SK-N-SH (cell line): ENCODE data around the gene STARD10.

Experiments
- CHD2 ChIP-seq: fragments of 150-350 bp; IDR thresholded peaks from 2 replicates; pipeline ENCODE4 v1.6.1; 2018; ENCODE audit warnings: low read length; ENCODE audit not compliant: partially characterized antibody
- ELF1 ChIP-seq: IDR thresholded peaks from 2 replicates; pipeline ENCODE4 v1.4.0; 2012
- EP300 ChIP-seq, 2 experiments: IDR thresholded peaks; 2 replicates each; pipeline versions ENCODE4 v1.4.0 to v1.6.1; 2012; ENCODE audit warnings: borderline replicate concordance in 1 of 2, low read depth in 1 of 2, low read length in 1 of 2
- FOXM1 ChIP-seq: IDR thresholded peaks from 2 replicates; pipeline ENCODE4 v1.4.0; 2012; ENCODE audit warnings: low read depth, mild to moderate bottlenecking
- YY1 ChIP-seq: IDR thresholded peaks from 2 replicates; pipeline ENCODE4 v1.4.0; 2012; ENCODE audit warnings: low read depth, mild to moderate bottlenecking
- TF ChIP-seq, protein P1 (sequence below): fragments of 200-600 bp; sonication (generic); IDR thresholded peaks from 2 replicates; pipeline ENCODE4 v1.6.1; 2017; ENCODE audit warnings: antibody characterized with exemption, mild to moderate bottlenecking, moderate library complexity
- TF ChIP-seq, protein P2 (sequence below): fragments of 150-350 bp; IDR thresholded peaks from 2 replicates; pipeline ENCODE4 v1.6.1; 2017; ENCODE audit warnings: antibody characterized with exemption, low read length, low read depth, borderline replicate concordance

DNA sequence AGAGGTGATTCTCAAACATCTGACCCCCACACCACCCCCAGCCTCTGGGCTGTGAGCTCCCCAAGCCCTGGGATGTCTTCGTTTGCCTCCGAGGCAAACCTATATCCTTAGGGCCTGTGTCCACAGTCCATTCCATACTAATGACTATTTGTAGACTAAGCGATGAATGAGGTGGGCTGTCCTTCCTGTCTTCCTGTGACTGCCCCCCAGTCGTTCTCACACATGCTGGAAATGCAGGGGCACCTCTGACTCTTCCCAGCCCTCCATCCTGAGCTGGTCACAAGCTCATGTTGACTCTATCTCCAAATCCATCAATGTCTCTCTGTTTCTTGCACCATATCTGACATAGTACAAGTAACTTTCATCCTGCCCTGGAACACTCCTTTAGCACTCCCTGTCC lies 25.1 kb upstream of the STARD10 start:
- TF ChIP-seq CHD2 (no peak), FOXM1 (no peak), YY1 (no peak), ELF1 (no peak), EP300 (IDR thresholded peaks at IDR 0.05; ENCODE audit: borderline replicate concordance in 1 of 2, low read depth in 1 of 2, low read length in 1 of 2) (no peak)
- TF ChIP-seq, protein P1, sequence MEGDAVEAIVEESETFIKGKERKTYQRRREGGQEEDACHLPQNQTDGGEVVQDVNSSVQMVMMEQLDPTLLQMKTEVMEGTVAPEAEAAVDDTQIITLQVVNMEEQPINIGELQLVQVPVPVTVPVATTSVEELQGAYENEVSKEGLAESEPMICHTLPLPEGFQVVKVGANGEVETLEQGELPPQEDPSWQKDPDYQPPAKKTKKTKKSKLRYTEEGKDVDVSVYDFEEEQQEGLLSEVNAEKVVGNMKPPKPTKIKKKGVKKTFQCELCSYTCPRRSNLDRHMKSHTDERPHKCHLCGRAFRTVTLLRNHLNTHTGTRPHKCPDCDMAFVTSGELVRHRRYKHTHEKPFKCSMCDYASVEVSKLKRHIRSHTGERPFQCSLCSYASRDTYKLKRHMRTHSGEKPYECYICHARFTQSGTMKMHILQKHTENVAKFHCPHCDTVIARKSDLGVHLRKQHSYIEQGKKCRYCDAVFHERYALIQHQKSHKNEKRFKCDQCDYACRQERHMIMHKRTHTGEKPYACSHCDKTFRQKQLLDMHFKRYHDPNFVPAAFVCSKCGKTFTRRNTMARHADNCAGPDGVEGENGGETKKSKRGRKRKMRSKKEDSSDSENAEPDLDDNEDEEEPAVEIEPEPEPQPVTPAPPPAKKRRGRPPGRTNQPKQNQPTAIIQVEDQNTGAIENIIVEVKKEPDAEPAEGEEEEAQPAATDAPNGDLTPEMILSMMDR, result no peak
- TF ChIP-seq, protein P2, sequence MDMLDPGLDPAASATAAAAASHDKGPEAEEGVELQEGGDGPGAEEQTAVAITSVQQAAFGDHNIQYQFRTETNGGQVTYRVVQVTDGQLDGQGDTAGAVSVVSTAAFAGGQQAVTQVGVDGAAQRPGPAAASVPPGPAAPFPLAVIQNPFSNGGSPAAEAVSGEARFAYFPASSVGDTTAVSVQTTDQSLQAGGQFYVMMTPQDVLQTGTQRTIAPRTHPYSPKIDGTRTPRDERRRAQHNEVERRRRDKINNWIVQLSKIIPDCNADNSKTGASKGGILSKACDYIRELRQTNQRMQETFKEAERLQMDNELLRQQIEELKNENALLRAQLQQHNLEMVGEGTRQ, result no peak
